Measurements from ENCODE around the gene TBXAS1.

- no peak for TF ChIP-seq POLR2AphosphoS5 (IDR thresholded peaks at IDR 0.05)
- no peak for TF ChIP-seq POLR2A (IDR thresholded peaks at IDR 0.05)
Measured at GRCh38 chr7:139798892-139799291, 30.2 kb upstream of the TBXAS1 start.
